DND-41 (cell line): ENCODE results near the gene PHF2.

ENCODE experiments used
- ATAC-seq: fragments of 200-7000 bp; cut with Tn5 transposase; 3 replicates; pipeline ENCODE4 v1.9.1; 2021; ENCODE audit warnings: low read depth; ENCODE audit not compliant: insufficient read depth
- DNase-seq: peaks from one replicate; pipeline ENCODE4 v3.0.0-alpha.2; 2020
- H2AFZ ChIP-seq: 2 replicates; pipeline ENCODE4 v1.6.0; 2012; ENCODE audit warnings: low read depth, low read length
- H3K27ac ChIP-seq: 2 replicates; pipeline ENCODE4 v1.5.1; 2012; ENCODE audit warnings: low read length, inconsistent platforms
- H3K27me3 ChIP-seq: fragments of 200-600 bp; sonication (generic); 2 replicates; pipeline ENCODE4 v1.6.0; 2012; ENCODE audit warnings: low read length, mild to moderate bottlenecking, inconsistent platforms; ENCODE audit not compliant: insufficient read depth, poor library complexity
- H3K36me3 ChIP-seq: 2 replicates; pipeline ENCODE4 v1.5.1; 2012; ENCODE audit warnings: low read length, inconsistent platforms; ENCODE audit not compliant: insufficient read depth
- H3K4me1 ChIP-seq: 2 replicates; pipeline ENCODE4 v1.5.1; 2012; ENCODE audit warnings: mild to moderate bottlenecking, low read length; ENCODE audit not compliant: insufficient read depth
- H3K4me2 ChIP-seq: 2 replicates; pipeline ENCODE4 v1.6.0; 2012; ENCODE audit warnings: mild to moderate bottlenecking, moderate library complexity, low read length, inconsistent platforms; ENCODE audit not compliant: insufficient read depth
- H3K4me3 ChIP-seq, 2 experiments: fragments of 200-600 bp in 1 of 2; shearing (Covaris generic) in 1 of 2; 2 replicates each; pipeline ENCODE4 v1.5.1; 2012 to 2016; ENCODE audit warnings: inconsistent platforms in 2 of 2, low read length in 2 of 2, mild to moderate bottlenecking in 2 of 2, low read depth in 1 of 2, moderate library complexity in 1 of 2
- H3K79me2 ChIP-seq: 2 replicates; pipeline ENCODE4 v1.6.0; 2012; ENCODE audit warnings: low read length, inconsistent platforms; ENCODE audit not compliant: insufficient read depth
- H3K9ac ChIP-seq: 2 replicates; pipeline ENCODE4 v1.6.0; 2012; ENCODE audit warnings: low read depth, mild to moderate bottlenecking, inconsistent platforms, low read length, moderate library complexity
- H3K9me3 ChIP-seq: 2 replicates; pipeline ENCODE4 v1.5.1; 2012; ENCODE audit warnings: low read length, moderate library complexity, mild to moderate bottlenecking, inconsistent platforms; ENCODE audit not compliant: insufficient read depth, severe bottlenecking
- H4K20me1 ChIP-seq: 2 replicates; pipeline ENCODE4 v1.6.0; 2012; ENCODE audit warnings: low read length; ENCODE audit not compliant: insufficient read depth
- EZH2 ChIP-seq: IDR thresholded peaks from 3 replicates; pipeline ENCODE4 v1.6.1; 2012; ENCODE audit warnings: borderline replicate concordance, low read depth, mild to moderate bottlenecking, moderate library complexity, low read length, inconsistent platforms; ENCODE audit not compliant: severe bottlenecking
- TF ChIP-seq, protein P1 (sequence below): IDR thresholded peaks from 2 replicates; pipeline ENCODE4 v1.5.1; 2012; ENCODE audit warnings: borderline replicate concordance, low read length, moderate library complexity, mild to moderate bottlenecking; ENCODE audit not compliant: poor library complexity, severe bottlenecking; ENCODE audit errors: extremely low read depth

The PHF2 gene

DNA sequence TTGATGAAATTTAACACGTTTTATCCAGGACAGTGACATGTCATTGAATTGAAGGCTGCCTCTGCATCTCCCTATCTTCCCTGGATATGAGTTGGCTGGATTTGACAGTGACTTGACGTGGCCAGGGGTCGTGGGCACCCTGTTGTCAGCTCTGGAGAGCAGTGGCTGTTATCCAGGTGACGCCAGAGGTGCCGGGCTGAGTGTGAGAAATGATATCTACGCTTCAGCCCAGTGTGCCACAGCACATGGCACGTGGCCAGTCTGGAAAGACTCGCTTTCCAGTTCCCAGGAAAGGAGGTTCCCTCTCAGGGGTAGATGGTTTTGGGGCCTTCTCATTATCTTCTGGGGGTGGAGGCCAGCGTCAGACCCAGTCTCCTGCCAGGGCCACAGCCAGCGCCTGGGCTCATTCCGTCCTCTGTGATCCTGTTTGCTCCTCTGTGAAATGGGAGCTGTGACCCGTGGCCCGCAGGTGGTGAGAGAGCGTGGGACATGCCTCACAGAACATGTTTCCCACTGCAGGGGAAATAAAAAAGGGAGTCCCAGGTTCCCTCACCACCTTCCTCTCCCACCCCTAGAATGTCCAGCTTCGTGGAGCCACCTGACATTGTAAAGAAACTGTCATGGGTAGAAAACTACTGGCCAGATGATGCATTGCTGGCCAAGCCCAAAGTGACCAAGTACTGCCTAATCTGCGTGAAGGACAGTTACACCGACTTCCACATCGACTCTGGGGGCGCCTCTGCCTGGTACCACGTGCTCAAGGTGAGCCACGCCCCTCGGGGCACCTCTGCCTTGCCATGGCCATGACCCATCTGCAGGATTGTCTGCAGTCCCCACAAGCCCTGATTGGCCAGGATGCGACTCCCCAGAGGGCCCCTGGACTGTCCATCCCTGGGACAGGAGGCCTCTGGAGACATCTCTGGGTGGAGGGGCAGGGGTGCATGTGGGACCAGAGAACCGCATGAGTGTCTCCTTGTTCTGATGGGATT, 76.5 kb downstream of the PHF2 start:
- no peaks in the 10 kb centered on the region for H3K4me1 ChIP-seq
- no peak overlapping the region for H2AFZ ChIP-seq
- H3K4me3 ChIP-seq = no peak overlapping the region
- H3K4me2 ChIP-seq = no peak overlapping the region
- no peak for TF ChIP-seq EZH2
- TF ChIP-seq, protein P1, sequence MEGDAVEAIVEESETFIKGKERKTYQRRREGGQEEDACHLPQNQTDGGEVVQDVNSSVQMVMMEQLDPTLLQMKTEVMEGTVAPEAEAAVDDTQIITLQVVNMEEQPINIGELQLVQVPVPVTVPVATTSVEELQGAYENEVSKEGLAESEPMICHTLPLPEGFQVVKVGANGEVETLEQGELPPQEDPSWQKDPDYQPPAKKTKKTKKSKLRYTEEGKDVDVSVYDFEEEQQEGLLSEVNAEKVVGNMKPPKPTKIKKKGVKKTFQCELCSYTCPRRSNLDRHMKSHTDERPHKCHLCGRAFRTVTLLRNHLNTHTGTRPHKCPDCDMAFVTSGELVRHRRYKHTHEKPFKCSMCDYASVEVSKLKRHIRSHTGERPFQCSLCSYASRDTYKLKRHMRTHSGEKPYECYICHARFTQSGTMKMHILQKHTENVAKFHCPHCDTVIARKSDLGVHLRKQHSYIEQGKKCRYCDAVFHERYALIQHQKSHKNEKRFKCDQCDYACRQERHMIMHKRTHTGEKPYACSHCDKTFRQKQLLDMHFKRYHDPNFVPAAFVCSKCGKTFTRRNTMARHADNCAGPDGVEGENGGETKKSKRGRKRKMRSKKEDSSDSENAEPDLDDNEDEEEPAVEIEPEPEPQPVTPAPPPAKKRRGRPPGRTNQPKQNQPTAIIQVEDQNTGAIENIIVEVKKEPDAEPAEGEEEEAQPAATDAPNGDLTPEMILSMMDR = no peak
- H3K9ac ChIP-seq = no peak overlapping the region
- DNase-seq (no peak), ATAC-seq (no peak)
- H3K79me2 ChIP-seq = no peaks in the 10 kb centered on the region
- peaks cover 82% of the 10 kb centered on the region for H3K36me3 ChIP-seq
- no peaks in the 10 kb centered on the region for H3K27me3 ChIP-seq
- H4K20me1 ChIP-seq = 0 out of 2 replicates have a peak, but pooled peaks cover 5% of the 10 kb centered on the region
- no peak overlapping the region for H3K27ac ChIP-seq
- no peaks in the 10 kb centered on the region for H3K9me3 ChIP-seq

DNA sequence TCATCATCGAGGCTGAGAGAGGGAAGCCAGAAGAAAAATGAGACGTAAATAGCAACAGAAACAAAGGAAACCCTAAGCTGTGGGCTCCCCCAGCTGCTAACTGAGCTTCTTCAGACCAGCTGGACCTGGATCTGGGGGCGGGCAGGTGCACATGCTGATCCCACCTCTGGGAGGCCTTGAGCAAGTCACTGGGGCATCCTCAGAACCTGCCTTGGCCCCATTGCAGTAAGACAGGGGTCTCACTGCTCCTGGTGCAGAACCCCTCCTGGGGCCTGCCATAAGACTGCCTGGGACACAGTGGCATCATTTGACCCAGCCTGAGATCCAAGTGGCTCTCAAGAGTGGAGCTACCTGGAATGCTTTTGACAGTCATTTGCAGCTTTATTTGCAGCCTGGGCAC, 77.4 kb downstream of the PHF2 start:
- Histone ChIP-seq H3K36me3 (peaks cover 82% of the 10 kb centered on the region), H4K20me1 (0 out of 2 replicates have a peak, but pooled peaks cover 5% of the 10 kb centered on the region), H3K4me3 (no peak overlapping the region), H3K27me3 (no peaks in the 10 kb centered on the region), H3K4me1 (no peaks in the 10 kb centered on the region), H3K9me3 (no peaks in the 10 kb centered on the region), H3K9ac (no peak overlapping the region), H3K4me2 (no peak overlapping the region), H2AFZ (no peak overlapping the region), H3K79me2 (no peaks in the 10 kb centered on the region), H3K27ac (no peak overlapping the region)
- no peak for TF ChIP-seq EZH2
- TF ChIP-seq, protein P1 = no peak
- ATAC-seq (no peak), DNase-seq (no peak)

DNA sequence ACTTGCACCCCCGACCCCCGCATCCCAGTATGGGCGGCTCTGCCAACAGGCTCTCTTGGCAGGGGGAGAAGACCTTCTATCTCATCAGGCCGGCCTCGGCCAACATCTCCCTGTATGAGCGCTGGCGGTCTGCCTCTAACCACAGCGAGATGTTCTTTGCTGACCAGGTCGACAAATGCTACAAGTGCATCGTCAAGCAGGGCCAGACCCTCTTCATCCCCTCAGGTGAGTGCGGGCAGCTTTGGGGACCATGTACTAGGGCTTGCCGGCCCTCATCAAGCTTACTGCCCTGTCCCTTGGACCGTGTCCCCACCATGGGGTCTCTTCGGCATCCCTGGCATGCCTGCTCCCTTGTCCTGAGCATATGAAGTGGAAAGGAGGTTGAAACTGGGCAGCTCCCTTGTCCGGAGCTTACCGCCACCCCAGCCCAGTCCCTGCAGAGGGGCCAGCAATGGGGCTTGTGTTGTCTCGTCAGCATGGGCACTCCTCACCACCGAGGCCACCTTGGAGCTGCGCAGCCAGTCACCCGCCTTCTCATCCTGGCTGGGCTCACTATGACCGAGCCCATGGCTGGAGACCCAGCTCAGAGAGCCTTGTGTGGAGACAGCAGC, 78.1 kb downstream of the PHF2 start:
- no peak for ATAC-seq

More for the DNA sequence above, 78.1 kb downstream of the PHF2 start:
- 0 out of 2 replicates have a peak, but pooled peaks cover 5% of the 10 kb centered on the region for H4K20me1 ChIP-seq
- H3K27me3 ChIP-seq = no peaks in the 10 kb centered on the region
- H3K9ac ChIP-seq = no peak overlapping the region
- H3K36me3 ChIP-seq = peaks cover 84% of the 10 kb centered on the region
- H3K4me1 ChIP-seq = no peaks in the 10 kb centered on the region
- H3K4me2 ChIP-seq = no peak overlapping the region
- H3K4me3 ChIP-seq = no peak overlapping the region
- no peak for DNase-seq
- TF ChIP-seq, protein P1 = no peak
- TF ChIP-seq EZH2 = no peak
- H3K27ac ChIP-seq = no peak overlapping the region
- H3K79me2 ChIP-seq = no peaks in the 10 kb centered on the region
- no peaks in the 10 kb centered on the region for H3K9me3 ChIP-seq
- no peak overlapping the region for H2AFZ ChIP-seq
